Activated T-cell treated with anti-CD3 and anti-CD28 coated beads, Interleukin-2, amount 50 U/mL, for 72 hours (primary cell): ENCODE results near the gene MN1. TPM values are rescaled to one million over a fixed set of nuclear protein-coding genes. Genes with fewer than 3 reads are reported as not detected.

Experiments
- ATAC-seq, 2 donors: fragments of 150-1000 bp; cut with Tn5 transposase; replicated peaks in 1 of 2; 2 replicates each; pipeline ENCODE4 v1.10.0; 2021; ENCODE audit warnings: moderate library complexity in 2 of 2, mild to moderate bottlenecking in 1 of 2
- DNase-seq, 2 donors: peaks; one replicate each; pipeline ENCODE4 v3.0.0; 2021 to 2022; ENCODE audit warnings: mixed read lengths in 1 of 2
- H3K27ac Mint-ChIP-seq: one replicate; pipeline ENCODE4 v1.8.0; 2022; ENCODE audit warnings: mild to moderate bottlenecking, moderate library complexity, mixed read lengths
- H3K27me3 Mint-ChIP-seq: one replicate; pipeline ENCODE4 v1.8.0; 2022; ENCODE audit warnings: low read depth, mixed read lengths
- H3K36me3 Mint-ChIP-seq, 2 donors: one replicate each; pipeline ENCODE4 v1.8.0; 2022; ENCODE audit warnings: mixed read lengths in 2 of 2, mild to moderate bottlenecking in 1 of 2; ENCODE audit not compliant: insufficient read depth in 2 of 2
- H3K4me1 Mint-ChIP-seq: one replicate; pipeline ENCODE4 v1.8.0; 2022; ENCODE audit warnings: low read depth, mixed read lengths
- H3K4me3 Mint-ChIP-seq, 2 donors: one replicate each; pipeline ENCODE4 v1.8.0; 2022; ENCODE audit warnings: mild to moderate bottlenecking in 2 of 2, mixed read lengths in 2 of 2, moderate library complexity in 2 of 2
- H3K9me3 Mint-ChIP-seq, 2 donors: one replicate each; pipeline ENCODE4 v1.8.0; 2022; ENCODE audit warnings: mixed read lengths in 2 of 2
- total RNA-seq, 2 donors: library from RNA; stranded (reverse); gene quantifications; one replicate each; pipeline ENCODE4 v1.2.3, GENCODE V29; 2022

Gene MN1
- total RNA-seq, 2 donors from 2014 or later: 0.02 to 0.14 TPM

DNA sequence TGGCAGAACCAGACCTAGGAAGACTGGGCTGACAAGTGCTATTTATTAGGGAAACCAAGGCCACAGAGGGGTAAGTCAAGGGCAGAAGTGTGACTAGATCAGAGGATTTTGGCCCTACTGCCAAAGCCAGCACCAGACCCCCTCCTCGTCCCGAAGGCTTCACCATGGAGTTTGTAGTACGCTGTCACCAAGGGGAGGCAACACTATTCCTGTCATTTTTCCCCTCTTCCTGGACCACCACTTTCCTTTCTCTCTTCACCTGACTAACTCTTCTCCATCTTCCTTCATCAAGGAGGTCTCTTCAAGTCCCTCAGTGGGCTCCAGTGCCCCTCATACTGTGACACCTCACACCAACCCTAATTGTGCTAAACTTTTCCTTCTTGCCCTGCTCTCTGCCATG is 34.9 kb downstream of the MN1 start:
- H3K36me3 Mint-ChIP-seq: no peaks in the 10 kb centered on the region
- H3K9me3 Mint-ChIP-seq: no peaks in the 10 kb centered on the region
- H3K27me3 Mint-ChIP-seq: no peaks in the 10 kb centered on the region
- DNase-seq (no peak), ATAC-seq (no peak)
- no peaks in the 10 kb centered on the region for H3K4me1 Mint-ChIP-seq
- no peak overlapping the region for H3K4me3 Mint-ChIP-seq
- H3K27ac Mint-ChIP-seq: no peak overlapping the region

DNA sequence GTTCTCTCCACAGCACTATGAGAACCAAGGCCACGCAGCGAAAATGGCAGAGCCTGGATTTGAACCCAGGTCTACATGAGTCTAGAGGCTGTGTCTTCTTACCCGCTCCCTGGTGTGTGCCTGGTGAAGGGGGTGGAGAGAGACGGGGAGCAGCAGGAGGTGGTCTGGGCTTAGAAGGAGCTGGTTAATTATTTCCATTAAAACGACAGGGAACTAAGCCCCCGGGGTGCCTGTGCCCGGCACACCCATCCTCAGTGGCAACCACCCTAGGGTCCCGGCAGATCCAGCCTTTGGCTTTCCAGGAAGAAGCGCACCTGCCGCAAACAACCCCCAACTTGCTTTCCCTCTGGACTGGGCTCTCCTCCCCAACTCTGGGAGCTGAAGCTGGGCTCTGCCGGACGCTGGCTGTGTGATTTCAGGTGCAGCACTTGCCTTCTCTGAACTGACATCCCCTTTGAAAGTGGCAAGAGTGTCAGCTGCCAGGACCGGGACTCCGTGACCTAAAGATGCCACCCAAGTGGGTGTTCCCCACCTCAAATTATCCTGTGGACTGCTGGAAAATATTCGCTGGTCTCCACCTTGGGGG is 35.8 kb downstream of the MN1 start:
- no peak overlapping the region for H3K27ac Mint-ChIP-seq
- H3K4me1 Mint-ChIP-seq: no peaks in the 10 kb centered on the region
- ATAC-seq (no peak), DNase-seq (no peak)
- no peaks in the 10 kb centered on the region for H3K27me3 Mint-ChIP-seq
- no peak overlapping the region for H3K4me3 Mint-ChIP-seq
- no peaks in the 10 kb centered on the region for H3K36me3 Mint-ChIP-seq
- H3K9me3 Mint-ChIP-seq: no peaks in the 10 kb centered on the region

DNA sequence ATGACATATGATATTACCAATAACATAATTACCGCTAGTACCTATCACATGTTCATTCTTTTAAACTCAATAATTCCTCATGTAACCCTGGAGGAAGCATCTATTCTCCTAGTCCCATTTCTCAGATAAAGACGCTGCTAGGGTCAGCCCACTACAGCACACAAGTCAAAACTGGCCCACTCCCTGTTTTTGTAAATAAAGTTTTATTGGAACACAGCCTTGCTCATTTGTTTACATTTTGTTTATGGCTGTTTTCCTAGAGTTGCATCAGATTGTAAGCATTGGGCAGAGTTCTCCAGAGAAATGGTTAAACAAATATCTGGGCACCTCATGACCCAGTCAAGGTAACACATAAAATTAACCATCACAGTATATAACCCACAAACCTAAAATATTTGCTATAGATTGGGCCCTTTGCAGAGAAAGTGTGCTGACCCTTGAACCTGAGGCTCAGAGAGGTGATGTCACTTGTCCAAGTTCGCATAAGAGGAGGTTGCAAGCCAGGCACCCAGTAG is 36.8 kb downstream of the MN1 start:
- DNase-seq: no peak
- H3K4me3 Mint-ChIP-seq: no peak overlapping the region
- H3K9me3 Mint-ChIP-seq: no peaks in the 10 kb centered on the region
- H3K4me1 Mint-ChIP-seq: no peaks in the 10 kb centered on the region
- no peaks in the 10 kb centered on the region for H3K36me3 Mint-ChIP-seq
- ATAC-seq: no peak
- no peaks in the 10 kb centered on the region for H3K27me3 Mint-ChIP-seq
- no peak overlapping the region for H3K27ac Mint-ChIP-seq

DNA sequence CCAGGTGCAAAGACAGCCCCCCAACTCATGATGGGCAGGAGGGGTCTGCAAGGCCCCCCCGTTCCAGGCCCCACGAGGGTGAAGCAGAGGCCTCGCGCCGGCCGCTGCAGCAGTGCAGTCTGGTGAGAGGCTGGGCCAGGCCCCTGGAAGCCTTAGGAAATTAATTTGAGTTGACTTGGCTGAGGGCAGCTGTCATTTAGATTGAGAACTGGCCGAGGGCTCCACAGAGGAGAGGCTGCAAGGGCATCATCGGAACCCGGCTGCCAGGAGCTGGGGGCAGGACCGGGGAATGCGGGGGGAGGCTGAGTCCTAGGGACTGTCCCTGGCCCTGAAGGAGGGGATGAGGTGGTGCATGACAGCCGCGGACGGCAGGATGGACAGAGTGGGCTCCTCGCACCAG is 39.9 kb downstream of the MN1 start:
- Mint-ChIP-seq H3K4me3 (no peak overlapping the region), H3K4me1 (no peaks in the 10 kb centered on the region), H3K27ac (no peak overlapping the region), H3K27me3 (no peaks in the 10 kb centered on the region), H3K36me3 (no peaks in the 10 kb centered on the region), H3K9me3 (no peaks in the 10 kb centered on the region)
- no peak for ATAC-seq
- no peak for DNase-seq

DNA sequence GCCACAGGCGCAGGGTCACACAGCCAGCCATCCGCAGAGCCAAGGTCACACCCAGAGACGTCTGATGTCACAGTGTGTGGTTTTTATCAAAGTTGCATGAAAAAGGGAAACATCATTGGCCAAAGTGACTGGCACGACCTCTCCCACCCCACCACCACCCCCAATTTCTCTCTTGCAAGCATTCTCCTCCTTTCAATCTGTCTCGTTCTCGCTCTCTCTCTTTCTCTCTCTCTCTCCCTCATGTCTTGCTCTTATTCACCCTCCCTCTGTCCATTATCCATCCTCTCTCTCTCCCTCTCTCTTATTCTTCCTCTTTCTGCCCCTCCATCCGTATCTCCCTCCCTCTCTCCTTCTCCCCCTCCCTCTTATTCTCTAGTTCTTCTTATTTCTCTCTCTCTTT is 40.6 kb downstream of the MN1 start:
- Mint-ChIP-seq H3K9me3 (no peaks in the 10 kb centered on the region), H3K27me3 (no peaks in the 10 kb centered on the region), H3K4me3 (no peak overlapping the region), H3K4me1 (no peaks in the 10 kb centered on the region), H3K27ac (no peak overlapping the region), H3K36me3 (no peaks in the 10 kb centered on the region)
- DNase-seq (no peak), ATAC-seq (no peak)

DNA sequence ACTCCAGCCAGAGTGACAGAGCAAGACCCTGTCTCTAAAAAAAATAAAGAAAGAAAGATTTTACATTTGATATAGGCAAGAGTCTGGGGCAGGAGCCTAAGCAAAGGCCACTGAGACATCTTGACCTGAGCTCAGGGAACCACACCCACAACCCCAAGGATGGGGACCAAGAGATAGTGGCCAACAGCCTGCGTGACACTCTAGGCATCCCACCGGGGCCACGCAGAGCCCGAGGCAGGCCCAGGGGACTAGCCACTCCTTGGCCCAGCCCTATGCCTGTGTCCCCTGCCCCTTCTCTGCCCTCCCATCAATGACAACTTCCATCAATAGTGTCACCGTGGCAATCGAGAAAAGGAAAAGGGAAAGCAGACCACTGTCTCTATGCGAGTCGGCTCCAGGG is 41.1 kb downstream of the MN1 start:
- Mint-ChIP-seq H3K36me3 (no peaks in the 10 kb centered on the region), H3K27ac (no peak overlapping the region), H3K4me1 (no peaks in the 10 kb centered on the region), H3K27me3 (no peaks in the 10 kb centered on the region), H3K4me3 (no peak overlapping the region), H3K9me3 (no peaks in the 10 kb centered on the region)
- ATAC-seq (no peak), DNase-seq (no peak)

DNA sequence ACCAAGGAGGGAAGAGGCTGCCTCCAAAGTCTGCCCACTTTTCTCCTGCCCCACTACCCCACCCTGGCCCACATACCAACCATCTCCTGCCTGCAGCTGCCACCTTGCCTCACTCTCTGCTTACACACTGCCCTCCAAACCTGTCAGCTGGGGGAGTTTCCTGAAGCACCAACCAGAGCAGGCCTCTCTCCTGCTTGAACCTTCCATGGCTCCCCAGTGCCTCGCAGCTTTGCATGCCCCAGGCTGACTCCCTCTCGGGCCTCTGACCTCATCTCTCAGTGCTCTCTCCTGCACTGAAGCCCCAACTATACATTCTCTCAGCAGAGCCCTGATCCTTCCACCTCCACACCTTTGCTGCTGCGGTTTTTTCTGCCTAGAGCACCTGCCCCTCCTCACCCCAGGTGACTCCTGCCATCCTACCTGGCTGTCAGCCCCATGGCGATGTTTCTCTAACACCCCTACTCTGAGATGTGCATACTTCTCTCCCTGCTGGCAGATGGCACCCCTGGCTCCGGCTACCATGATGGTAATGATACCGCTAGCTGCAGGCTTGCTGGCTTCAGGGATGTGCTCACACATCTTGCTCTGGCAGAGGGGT is 43.5 kb downstream of the MN1 start:
- no peaks in the 10 kb centered on the region for H3K27me3 Mint-ChIP-seq
- H3K36me3 Mint-ChIP-seq: no peaks in the 10 kb centered on the region
- no peak overlapping the region for H3K4me3 Mint-ChIP-seq
- no peaks in the 10 kb centered on the region for H3K4me1 Mint-ChIP-seq
- ATAC-seq: no peak
- H3K9me3 Mint-ChIP-seq: no peaks in the 10 kb centered on the region
- DNase-seq: no peak
- H3K27ac Mint-ChIP-seq: no peak overlapping the region

DNA sequence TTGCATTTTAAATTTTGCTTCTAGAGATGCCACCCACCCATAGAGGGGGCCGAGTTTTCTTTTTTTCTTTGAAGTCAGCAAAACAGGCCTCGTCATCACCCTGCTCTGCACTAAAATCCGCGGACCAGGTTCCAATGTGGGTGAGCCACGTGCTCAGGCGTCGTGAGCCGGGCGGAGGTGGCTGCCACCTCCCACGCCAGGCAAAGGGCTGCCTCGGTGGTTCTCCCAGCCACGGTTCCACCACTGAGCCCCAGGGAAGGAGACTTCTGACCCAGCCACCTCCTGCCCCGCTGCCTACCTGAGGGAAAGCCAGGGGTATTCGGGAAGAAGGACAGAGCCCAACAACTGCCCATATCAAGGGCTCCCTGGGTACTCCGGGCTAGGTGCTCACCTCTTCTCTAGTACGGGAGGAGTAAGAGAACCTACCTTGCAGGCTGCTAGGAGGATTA is 45.3 kb downstream of the MN1 start:
- H3K27me3 Mint-ChIP-seq: no peaks in the 10 kb centered on the region
- DNase-seq (no peak), ATAC-seq (no peak)
- H3K27ac Mint-ChIP-seq: no peak overlapping the region
- no peaks in the 10 kb centered on the region for H3K36me3 Mint-ChIP-seq
- no peaks in the 10 kb centered on the region for H3K4me1 Mint-ChIP-seq
- H3K4me3 Mint-ChIP-seq: no peak overlapping the region
- H3K9me3 Mint-ChIP-seq: no peaks in the 10 kb centered on the region

DNA sequence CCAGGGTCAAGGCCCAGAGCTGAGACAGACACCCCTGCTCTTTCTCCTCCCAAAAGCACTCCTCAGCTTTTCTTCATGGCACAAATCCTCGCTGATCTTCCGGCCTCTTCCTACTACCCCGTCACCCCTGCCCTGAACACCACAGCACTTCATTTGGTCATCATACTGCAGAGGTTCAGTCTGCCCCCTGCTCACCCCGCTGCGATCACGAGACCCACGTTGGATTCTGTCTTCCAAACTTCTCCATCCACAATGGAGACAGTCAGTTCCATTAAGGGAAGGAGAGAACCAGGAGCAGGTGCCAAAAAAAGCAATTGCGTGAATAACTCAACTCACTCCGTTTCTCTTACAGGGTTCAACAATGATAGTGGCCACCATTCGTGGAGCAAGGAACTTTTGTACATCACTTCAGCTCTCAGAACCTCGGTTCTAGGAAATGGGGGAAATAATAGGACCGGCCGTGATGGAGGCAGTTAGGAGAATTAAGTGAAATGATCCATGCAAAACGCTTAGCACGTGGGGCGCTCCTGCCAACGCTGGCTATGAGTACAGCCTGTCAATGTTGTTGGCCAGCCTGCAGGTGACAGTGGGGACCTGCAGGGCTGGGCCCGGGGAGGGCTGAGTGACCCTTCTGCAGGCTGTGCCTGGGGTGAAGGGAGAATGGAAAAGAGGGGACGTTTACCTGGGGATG is 45.9 kb downstream of the MN1 start:
- Mint-ChIP-seq H3K27ac (no peak overlapping the region), H3K4me1 (no peaks in the 10 kb centered on the region), H3K9me3 (no peaks in the 10 kb centered on the region), H3K27me3 (no peaks in the 10 kb centered on the region), H3K36me3 (no peaks in the 10 kb centered on the region), H3K4me3 (no peak overlapping the region)
- ATAC-seq (no peak), DNase-seq (no peak)

DNA sequence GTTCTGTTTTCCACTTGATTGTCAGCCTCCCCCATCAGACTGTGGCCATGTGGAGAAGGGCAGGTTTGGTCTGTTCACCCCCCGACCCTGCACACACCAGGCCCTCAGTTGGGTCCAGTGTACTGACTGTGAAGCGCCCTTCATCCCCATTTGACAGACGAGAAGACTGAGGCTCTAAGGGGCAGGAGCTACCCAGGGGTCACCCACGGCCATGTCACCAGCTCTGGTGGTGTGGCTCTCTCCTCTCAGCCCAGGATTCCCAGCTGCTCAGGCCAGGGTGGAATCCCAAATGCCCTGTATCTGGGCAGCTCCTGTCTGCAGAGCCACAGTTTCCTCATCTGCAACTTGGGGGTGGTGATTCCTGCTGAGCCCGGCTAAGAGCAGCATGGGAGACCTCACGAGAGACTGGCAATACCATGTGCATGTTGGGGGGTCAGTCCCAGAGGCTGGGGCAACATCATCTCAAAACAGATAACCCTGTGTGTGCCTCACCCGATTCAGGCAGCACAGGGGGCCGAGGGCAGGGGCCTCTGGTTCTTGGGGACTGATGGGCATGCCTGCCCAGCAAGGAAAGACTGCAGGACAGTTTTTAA is 46.6 kb downstream of the MN1 start:
- H3K27me3 Mint-ChIP-seq: peaks cover under 1% of the 10 kb centered on the region
- no peaks in the 10 kb centered on the region for H3K4me1 Mint-ChIP-seq
- no peak overlapping the region for H3K27ac Mint-ChIP-seq
- DNase-seq (no peak), ATAC-seq (no peak)
- H3K36me3 Mint-ChIP-seq: no peaks in the 10 kb centered on the region
- no peak overlapping the region for H3K4me3 Mint-ChIP-seq
- no peaks in the 10 kb centered on the region for H3K9me3 Mint-ChIP-seq

DNA sequence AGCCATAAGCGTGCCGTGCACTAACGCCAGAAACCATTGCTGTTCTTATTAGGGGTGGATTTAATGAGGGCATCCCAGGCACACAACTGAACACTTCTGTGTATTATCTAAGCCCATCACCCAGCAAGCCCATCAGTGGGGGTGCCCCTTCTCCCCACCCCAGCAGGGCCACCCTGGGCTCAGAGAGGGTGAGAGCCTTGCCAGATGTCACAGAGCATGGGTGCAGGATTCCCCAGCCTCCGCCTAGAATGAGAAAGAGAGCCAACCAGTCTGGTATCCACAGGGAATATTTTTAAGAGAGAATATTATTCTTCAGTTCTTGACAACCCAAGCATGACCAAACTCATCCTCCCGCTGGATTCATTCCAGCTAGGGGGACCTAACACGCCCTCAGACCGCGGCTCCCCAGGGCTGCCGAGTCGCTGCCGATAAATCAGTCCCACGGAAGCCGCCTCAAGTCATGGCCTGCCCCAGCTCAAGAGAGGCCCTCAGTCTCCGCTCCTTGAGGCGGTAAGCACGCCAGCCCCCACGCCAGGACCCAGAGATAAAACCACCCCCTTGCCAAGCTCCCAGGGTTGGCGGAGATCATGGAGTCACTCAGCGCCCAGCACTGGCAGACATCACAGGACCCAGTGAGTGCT is 47.2 kb downstream of the MN1 start:
- Mint-ChIP-seq H3K27ac (no peak overlapping the region), H3K4me3 (no peak overlapping the region), H3K9me3 (no peaks in the 10 kb centered on the region), H3K4me1 (no peaks in the 10 kb centered on the region), H3K27me3 (peaks cover 6% of the 10 kb centered on the region), H3K36me3 (no peaks in the 10 kb centered on the region)
- DNase-seq: no peak
- no peak for ATAC-seq

DNA sequence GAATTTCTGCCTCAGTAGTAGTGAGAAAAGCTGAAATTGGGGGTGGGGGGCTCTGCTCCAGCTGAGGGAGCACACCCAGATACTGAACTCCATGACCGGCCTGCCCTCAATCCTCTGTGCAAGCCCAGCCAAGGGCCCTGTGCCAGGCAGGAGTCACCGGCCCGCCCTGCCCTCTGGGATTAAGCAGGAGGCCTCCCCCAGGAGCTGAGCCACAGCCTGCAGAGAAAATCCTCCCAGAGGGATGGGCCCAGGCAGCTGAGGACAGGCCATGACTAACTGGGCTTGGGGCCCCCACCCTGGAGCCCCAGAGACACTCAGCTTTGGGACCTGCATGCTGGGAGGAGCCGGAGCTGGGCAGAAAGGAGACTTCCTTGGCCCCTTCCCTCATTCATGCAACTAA is 48.8 kb downstream of the MN1 start:
- no peak overlapping the region for H3K4me3 Mint-ChIP-seq
- no peaks in the 10 kb centered on the region for H3K9me3 Mint-ChIP-seq
- H3K4me1 Mint-ChIP-seq: no peaks in the 10 kb centered on the region
- H3K27me3 Mint-ChIP-seq: peaks cover 22% of the 10 kb centered on the region
- ATAC-seq (no peak), DNase-seq (no peak)
- no peak overlapping the region for H3K27ac Mint-ChIP-seq
- no peaks in the 10 kb centered on the region for H3K36me3 Mint-ChIP-seq

DNA sequence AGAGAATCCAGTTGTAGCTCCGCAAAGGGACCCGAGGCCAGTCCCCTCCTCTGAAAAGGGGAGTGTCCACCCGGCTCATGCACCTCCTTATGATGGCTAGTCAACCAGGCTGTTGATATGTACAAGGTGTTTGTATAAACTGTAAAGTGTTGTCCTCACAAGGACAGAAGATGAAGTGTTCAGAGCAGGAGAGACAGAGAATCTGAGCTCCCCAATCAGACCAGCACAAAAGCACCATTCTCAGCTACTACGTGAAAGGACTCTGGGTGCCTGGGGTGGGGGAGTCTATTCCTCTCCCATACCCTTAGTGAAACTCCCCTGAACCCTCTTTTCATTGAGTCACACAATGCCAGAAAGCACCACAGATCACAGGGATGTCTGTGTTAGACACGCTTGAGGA is 49.4 kb downstream of the MN1 start:
- H3K36me3 Mint-ChIP-seq: no peaks in the 10 kb centered on the region
- no peak overlapping the region for H3K27ac Mint-ChIP-seq
- no peaks in the 10 kb centered on the region for H3K9me3 Mint-ChIP-seq

More for the DNA sequence above, 49.4 kb downstream of the MN1 start:
- Mint-ChIP-seq H3K27me3 (peaks cover 25% of the 10 kb centered on the region), H3K4me3 (no peak overlapping the region), H3K4me1 (no peaks in the 10 kb centered on the region)
- no peak for ATAC-seq
- DNase-seq: no peak
